MG63 (cell line): Measurements from ENCODE around the gene DACT2. TPM values are rescaled to one million over a fixed set of nuclear protein-coding genes. Genes with fewer than 3 reads are reported as not detected.
"Not testable (repeated sequence)": the region's sequence is repeated elsewhere in the genome, so short reads cannot be mapped to it uniquely, and the experiment has no call there.

Source experiments
- DNase-seq: peaks from one replicate; pipeline ENCODE4 v3.0.0-alpha.2; 2020
- H3K27me3 ChIP-seq: fragments of 250-450 bp; sonication (Bioruptor Pico); 2 replicates; pipeline ENCODE4 v1.5.1; 2020; ENCODE audit warnings: mild to moderate bottlenecking, moderate library complexity
- H3K36me3 ChIP-seq: fragments of 250-450 bp; sonication (Bioruptor Pico); 2 replicates; pipeline ENCODE4 v1.5.1; 2020; ENCODE audit warnings: mild to moderate bottlenecking, moderate library complexity
- H3K4me3 ChIP-seq: fragments of 250-450 bp; sonication (Bioruptor Pico); 2 replicates; pipeline ENCODE4 v1.5.1; 2020; ENCODE audit warnings: mild to moderate bottlenecking, moderate library complexity
- H3K9me3 ChIP-seq: fragments of 250-450 bp; sonication (Bioruptor Pico); 2 replicates; pipeline ENCODE4 v1.5.1; 2020; ENCODE audit warnings: mild to moderate bottlenecking, moderate library complexity
- total RNA-seq: library from RNA; depleted of rRNA; stranded (reverse); fragments of >200 nt; shearing (Covaris generic); gene quantifications from 2 replicates; pipeline ENCODE4 v1.2.3, GENCODE V29; 2014; ENCODE audit warnings: low replicate concordance; rRNA removed

The DACT2 gene
- total RNA-seq, 1 experiment from 2014 or later = not detected

DNA sequence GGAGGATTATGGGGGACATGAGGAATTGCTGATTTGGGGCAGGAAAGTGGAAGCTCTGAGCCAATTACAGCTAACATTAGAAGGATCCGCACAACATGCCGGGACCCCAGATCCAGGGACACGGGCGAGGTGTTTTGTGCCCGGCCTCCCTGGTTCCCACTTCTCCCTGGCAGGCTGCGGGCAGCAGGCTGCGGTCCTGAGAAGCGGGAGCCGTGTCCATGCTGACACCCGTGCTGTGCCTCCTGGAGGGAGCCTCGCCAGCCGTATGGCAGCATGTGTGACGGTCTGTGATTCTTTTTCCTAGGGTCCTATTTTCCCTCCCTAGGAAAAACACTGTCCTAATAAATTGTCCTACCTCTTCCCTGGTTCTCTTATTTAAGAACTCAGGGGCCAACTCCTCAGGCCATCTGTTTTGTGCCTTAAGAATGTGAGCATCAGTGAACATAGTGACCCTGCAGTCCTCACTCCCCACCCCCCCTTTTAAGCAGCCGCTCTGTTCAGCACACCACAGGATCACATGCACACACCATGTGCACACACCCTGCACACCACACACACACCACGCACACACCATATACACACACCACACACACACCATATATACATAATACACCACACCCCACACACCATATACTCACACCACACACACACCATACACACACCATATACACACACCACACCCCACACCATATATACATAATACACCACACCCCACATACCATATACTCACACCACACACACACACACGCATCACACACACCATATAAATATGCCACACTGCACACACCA lies 49.9 kb downstream of the DACT2 start:
- H3K4me3 ChIP-seq = no peak overlapping the region
- DNase-seq = no peak
- H3K36me3 ChIP-seq = no peaks in the 10 kb centered on the region
- H3K27me3 ChIP-seq = no peaks in the 10 kb centered on the region
- H3K9me3 ChIP-seq = no peaks in the 10 kb centered on the region

DNA sequence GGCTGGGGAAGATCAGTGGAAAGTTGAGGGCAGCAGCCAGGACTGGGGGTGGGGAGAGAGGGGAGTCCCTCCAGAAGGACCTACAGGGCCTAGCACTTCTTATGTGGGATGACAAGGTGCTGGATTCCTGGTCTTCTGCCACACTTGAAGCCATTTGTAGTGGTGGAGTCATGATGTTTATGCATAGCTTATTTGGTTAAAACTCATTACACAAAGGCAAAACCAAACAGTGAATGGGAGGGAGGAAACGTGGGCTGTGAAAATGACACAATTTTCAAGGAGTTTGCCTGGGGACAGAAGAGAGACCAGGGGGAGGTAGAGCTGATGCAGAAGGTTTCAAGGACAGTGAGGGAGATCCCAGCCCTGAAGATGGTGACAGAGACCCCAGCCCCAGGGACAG lies 50.8 kb downstream of the DACT2 start:
- H3K27me3 ChIP-seq = no peaks in the 10 kb centered on the region
- no peak for DNase-seq
- H3K9me3 ChIP-seq = no peaks in the 10 kb centered on the region
- H3K36me3 ChIP-seq = no peaks in the 10 kb centered on the region
- no peak overlapping the region for H3K4me3 ChIP-seq

GRCh38 chr6:168267779-168268178 lies 51.8 kb downstream of the DACT2 start:
- not testable (repeated sequence) for H3K36me3 ChIP-seq, DNase-seq, H3K9me3 ChIP-seq, H3K4me3 ChIP-seq, H3K27me3 ChIP-seq

DNA sequence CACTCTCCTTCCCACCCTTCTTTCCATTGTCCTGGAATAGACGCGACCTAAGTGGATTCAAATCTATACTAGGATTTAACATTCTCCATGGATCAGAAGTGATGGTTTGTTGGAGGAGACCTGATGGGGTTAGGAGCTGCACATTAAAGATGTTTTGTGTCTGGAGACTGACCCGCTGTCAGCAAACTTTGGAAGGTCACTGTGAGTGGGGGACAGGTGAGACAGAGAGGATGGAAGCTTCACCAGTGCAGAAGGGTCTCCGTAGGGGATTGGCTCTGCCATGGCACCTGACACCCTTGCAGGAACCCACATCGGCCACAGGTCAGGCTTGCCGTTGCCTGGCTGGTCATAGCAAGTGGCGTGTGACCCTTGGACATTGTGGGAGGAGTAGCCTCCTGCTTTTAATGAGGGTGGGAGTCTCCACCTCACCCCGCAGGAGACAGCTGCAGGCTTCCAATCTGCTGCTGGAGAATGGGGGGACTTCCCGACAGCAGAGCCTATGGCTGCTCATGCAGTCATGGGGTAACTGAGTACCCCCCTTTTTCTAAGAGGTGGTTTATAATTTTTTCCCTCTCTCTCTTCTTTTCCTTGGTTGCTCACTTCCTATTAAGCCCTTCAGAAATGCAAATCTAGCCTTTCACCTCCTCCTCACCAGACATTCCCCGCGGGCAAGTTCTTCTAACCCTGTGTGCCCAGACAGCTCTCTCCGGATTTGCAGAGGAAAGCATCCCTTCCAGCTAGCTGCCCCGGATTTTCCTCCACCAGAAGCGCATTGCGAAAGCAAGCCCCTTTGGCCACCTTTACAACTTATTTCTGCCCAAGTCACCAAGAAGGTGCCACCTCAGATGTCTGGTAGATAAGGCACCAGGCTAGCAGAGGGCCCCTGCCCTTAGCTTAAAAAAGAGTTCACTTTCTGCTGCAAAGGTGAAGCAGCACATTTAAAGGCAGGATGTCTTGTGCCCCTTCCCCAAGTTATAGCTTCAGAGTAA lies 53.5 kb downstream of the DACT2 start:
- no peak overlapping the region for H3K4me3 ChIP-seq
- DNase-seq = no peak
- no peaks in the 10 kb centered on the region for H3K36me3 ChIP-seq
- no peaks in the 10 kb centered on the region for H3K27me3 ChIP-seq
- no peaks in the 10 kb centered on the region for H3K9me3 ChIP-seq

- Histone ChIP-seq H3K36me3 (no peaks in the 10 kb centered on the region), H3K4me3 (no peak overlapping the region), H3K27me3 (no peaks in the 10 kb centered on the region), H3K9me3 (no peaks in the 10 kb centered on the region)
- DNase-seq = no peak
Observed at GRCh38 chr6:168265394-168265793, 54.2 kb downstream of the DACT2 start.

DNA sequence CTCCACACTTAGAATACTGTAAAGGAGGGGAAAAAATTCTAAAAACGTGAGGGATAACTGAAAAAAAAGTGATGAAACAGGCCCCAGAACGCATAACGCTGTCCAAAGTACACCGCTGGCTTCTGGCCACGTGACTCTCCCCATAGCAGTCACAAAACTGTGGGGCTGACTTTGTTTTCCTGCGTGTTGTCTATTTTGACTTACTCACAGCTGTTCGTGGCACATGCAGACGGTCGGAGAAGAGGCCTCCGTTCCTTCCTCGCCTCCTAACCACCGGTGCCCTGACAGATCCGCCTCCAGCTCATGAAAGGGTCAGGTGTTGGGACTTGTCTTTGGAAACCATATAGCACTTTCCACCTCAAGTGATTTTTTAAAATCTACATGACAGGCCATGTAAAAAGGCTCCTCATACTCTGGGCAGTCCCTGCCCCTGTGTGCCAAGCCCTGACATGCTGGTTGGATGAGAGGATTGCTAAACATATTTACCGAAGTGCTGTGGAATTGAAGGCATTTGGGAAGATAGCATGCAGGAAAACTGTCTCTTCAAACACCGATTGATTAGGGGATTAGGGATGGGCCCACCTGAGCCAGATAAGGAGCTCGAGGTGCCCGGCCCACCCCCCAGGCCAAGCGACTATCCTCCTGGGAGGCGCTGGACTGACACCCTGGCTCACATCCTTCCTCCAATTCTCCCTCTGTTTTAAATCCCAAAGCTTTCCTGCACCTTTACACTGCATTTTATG lies 54.8 kb downstream of the DACT2 start:
- H3K4me3 ChIP-seq = no peak overlapping the region
- no peaks in the 10 kb centered on the region for H3K27me3 ChIP-seq
- H3K9me3 ChIP-seq = no peaks in the 10 kb centered on the region
- H3K36me3 ChIP-seq = no peaks in the 10 kb centered on the region
- no peak for DNase-seq

DNA sequence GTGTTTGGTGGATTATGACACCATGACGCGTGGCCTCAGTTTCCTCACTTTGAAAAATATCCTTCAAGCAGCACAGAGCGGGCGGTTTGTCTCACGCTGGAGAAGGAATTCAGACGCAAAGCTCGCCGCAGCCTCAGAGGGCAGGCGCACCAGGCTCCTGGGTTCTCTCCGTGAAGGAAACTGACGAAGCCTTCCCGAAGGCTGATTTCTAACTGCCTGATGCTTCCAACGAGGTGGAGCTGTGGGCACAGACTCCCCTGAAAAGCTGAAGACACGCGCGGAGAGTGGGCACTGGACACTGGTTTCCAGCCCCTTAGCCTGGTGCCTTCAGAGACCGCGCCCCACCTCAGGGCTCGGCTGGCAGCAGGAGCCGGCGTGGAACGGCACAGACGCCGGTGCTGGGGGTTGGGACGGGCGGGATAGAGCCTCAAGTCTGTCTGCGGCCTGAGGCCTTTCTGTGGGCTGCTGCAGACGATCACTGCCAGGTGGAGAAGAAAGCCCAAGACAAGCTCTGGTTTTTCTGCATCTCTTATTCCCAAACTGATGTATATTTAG lies 56.1 kb downstream of the DACT2 start:
- Histone ChIP-seq H3K4me3 (no peak overlapping the region), H3K9me3 (no peaks in the 10 kb centered on the region), H3K27me3 (no peaks in the 10 kb centered on the region), H3K36me3 (no peaks in the 10 kb centered on the region)
- DNase-seq = no peak

GRCh38 chr6:168261234-168261633 lies 58.3 kb downstream of the DACT2 start:
- no peak overlapping the region for H3K4me3 ChIP-seq
- no peaks in the 10 kb centered on the region for H3K27me3 ChIP-seq
- no peaks in the 10 kb centered on the region for H3K9me3 ChIP-seq
- DNase-seq = no peak
- no peaks in the 10 kb centered on the region for H3K36me3 ChIP-seq

- Histone ChIP-seq H3K27me3 (no peaks in the 10 kb centered on the region), H3K4me3 (no peak overlapping the region), H3K9me3 (no peaks in the 10 kb centered on the region), H3K36me3 (no peaks in the 10 kb centered on the region)
- DNase-seq = no peak
Observed at GRCh38 chr6:168260420-168260987, 59.1 kb downstream of the DACT2 start.

GRCh38 chr6:168258795-168259194 lies 60.8 kb downstream of the DACT2 start:
- Histone ChIP-seq H3K4me3 (no peak overlapping the region), H3K27me3 (no peaks in the 10 kb centered on the region), H3K9me3 (no peaks in the 10 kb centered on the region), H3K36me3 (no peaks in the 10 kb centered on the region)
- DNase-seq = no peak

DNA sequence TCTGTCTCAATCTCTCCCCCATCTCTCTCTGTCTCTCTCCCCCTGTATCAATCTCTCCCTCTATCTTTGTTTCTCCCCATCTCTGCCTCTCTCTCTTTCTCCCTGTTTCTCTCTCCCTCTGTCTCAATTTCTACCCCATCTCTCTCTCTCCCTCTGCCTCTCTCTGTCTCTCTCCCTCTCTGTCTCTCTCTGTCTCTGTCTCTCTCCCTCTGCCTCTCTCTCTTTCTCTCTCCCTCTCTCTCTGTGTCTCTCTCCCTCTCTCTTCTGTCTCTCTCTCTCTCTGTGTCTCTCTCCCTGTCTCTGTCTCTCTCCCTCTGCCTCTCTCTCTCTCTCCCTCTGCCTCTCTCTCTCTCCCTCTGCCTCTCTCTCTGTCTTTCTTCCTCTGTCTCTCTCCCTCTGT lies 62.6 kb downstream of the DACT2 start:
- no peaks in the 10 kb centered on the region for H3K36me3 ChIP-seq
- DNase-seq = no peak
- H3K4me3 ChIP-seq = no peak overlapping the region
- H3K9me3 ChIP-seq = no peaks in the 10 kb centered on the region
- H3K27me3 ChIP-seq = no peaks in the 10 kb centered on the region

Other genes starting within 250 kb of the DACT2 start
- gene FRMD1, start 240.6 kb downstream of the DACT2 start, total RNA-seq = not detected in 2 replicates
- 1.7 TPM in 1 of 2 replicates, not detected in the other for gene SMOC2, start 121.4 kb upstream of the DACT2 start, total RNA-seq